Neural cell (in vitro differentiated cells): ENCODE data around the gene PCDHGA12. TPM values are rescaled to one million over a fixed set of nuclear protein-coding genes. Genes with fewer than 3 reads are reported as not detected.

Experiments
- H2AFZ ChIP-seq: fragments of 200-600, 300-800 bp; sonication (generic), shearing (Covaris generic); 2 replicates; pipeline ENCODE4 v1.6.0; 2014; ENCODE audit warnings: low read depth, mild to moderate bottlenecking, antibody characterized with exemption, low read length, moderate library complexity
- H3F3A ChIP-seq: fragments of 200-600 bp; shearing (Covaris generic); 2 replicates; pipeline ENCODE4 v1.6.1; 2016; ENCODE audit warnings: mild to moderate bottlenecking, moderate library complexity, mixed read lengths, antibody characterized with exemption, low read length; ENCODE audit not compliant: insufficient read depth, poor library complexity, severe bottlenecking
- H3K27ac ChIP-seq: fragments of 200-600, 300-800 bp; sonication (generic), shearing (Covaris generic); 2 replicates; pipeline ENCODE4 v1.5.1; 2014; ENCODE audit warnings: mild to moderate bottlenecking, low read length, moderate library complexity
- H3K27me3 ChIP-seq: fragments of 300-800, 200-600 bp; sonication (generic), shearing (Covaris generic); 2 replicates; pipeline ENCODE4 v1.6.0; 2014; ENCODE audit warnings: mild to moderate bottlenecking, low read depth, low read length, moderate library complexity; ENCODE audit not compliant: insufficient read depth
- H3K36me3 ChIP-seq: fragments of 300-800, 200-600 bp; sonication (generic), shearing (Covaris generic); 2 replicates; pipeline ENCODE4 v1.5.1; 2014; ENCODE audit warnings: mild to moderate bottlenecking, antibody characterized with exemption, low read length, moderate library complexity; ENCODE audit not compliant: insufficient read depth
- H3K4me2 ChIP-seq: fragments of 300-800, 200-600 bp; sonication (generic), shearing (Covaris generic); 2 replicates; pipeline ENCODE4 v1.6.0; 2014; ENCODE audit warnings: mild to moderate bottlenecking, low read length
- H3K4me3 ChIP-seq: fragments of 300-800, 200-600 bp; sonication (generic), shearing (Covaris generic); 2 replicates; pipeline ENCODE4 v1.5.1; 2014; ENCODE audit warnings: mild to moderate bottlenecking, low read length, moderate library complexity
- H3K79me2 ChIP-seq: fragments of 200-600 bp; shearing (Covaris generic); replicated peaks from 2 replicates; pipeline ENCODE4 v1.6.0; 2014; ENCODE audit warnings: mild to moderate bottlenecking, low read length, moderate library complexity; ENCODE audit not compliant: insufficient read depth
- H3K9ac ChIP-seq: fragments of 300-800, 200-600 bp; sonication (generic), shearing (Covaris generic); 2 replicates; pipeline ENCODE4 v1.6.1; 2016; ENCODE audit warnings: mild to moderate bottlenecking, low read length, mixed read lengths
- H3K9me2 ChIP-seq: fragments of 200-600 bp; shearing (Covaris generic); 2 replicates; pipeline ENCODE4 v1.6.1; 2016; ENCODE audit warnings: mild to moderate bottlenecking, low read length, mixed read lengths; ENCODE audit not compliant: insufficient read depth
- H3K9me3 ChIP-seq: fragments of 200-600, 300-800 bp; sonication (generic), shearing (Covaris generic); 2 replicates; pipeline ENCODE4 v1.6.1; 2016; ENCODE audit warnings: mild to moderate bottlenecking, mixed run types, low read length, moderate library complexity, mixed read lengths
- H4K20me1 ChIP-seq: fragments of 200-600 bp; shearing (Covaris generic); 2 replicates; pipeline ENCODE4 v1.6.1; 2016; ENCODE audit warnings: mild to moderate bottlenecking, mixed run types; ENCODE audit not compliant: insufficient read depth
- CTCF ChIP-seq: fragments of 450-650 bp; IDR thresholded peaks from 2 replicates; pipeline ENCODE4 v1.5.1; 2014; ENCODE audit warnings: antibody characterized with exemption, mild to moderate bottlenecking, moderate library complexity; ENCODE audit not compliant: poor library complexity, severe bottlenecking
- EP300 ChIP-seq: fragments of 450-650 bp; conservative IDR thresholded peaks from 2 replicates; pipeline ENCODE4 v1.6.1; 2014; ENCODE audit warnings: antibody characterized with exemption, mild to moderate bottlenecking, moderate library complexity; ENCODE audit not compliant: poor library complexity, severe bottlenecking
- MXI1 ChIP-seq: fragments of 450-650 bp; conservative IDR thresholded peaks from 2 replicates; pipeline ENCODE4 v1.6.1; 2014; ENCODE audit warnings: antibody characterized with exemption, mild to moderate bottlenecking; ENCODE audit not compliant: poor library complexity, severe bottlenecking
- POLR2AphosphoS5 ChIP-seq: IDR thresholded peaks from 2 replicates; pipeline ENCODE4 v1.6.1; 2012
- RAD21 ChIP-seq: fragments of 450-650 bp; conservative IDR thresholded peaks from 2 replicates; pipeline ENCODE4 v1.6.1; 2014; ENCODE audit warnings: antibody characterized with exemption, mild to moderate bottlenecking, moderate library complexity
- REST ChIP-seq: IDR thresholded peaks from 2 replicates; pipeline ENCODE4 v1.6.1; 2012; ENCODE audit warnings: borderline replicate concordance
- SMC3 ChIP-seq: fragments of 450-650 bp; conservative IDR thresholded peaks from 2 replicates; pipeline ENCODE4 v1.6.1; 2014; ENCODE audit warnings: antibody characterized with exemption, mild to moderate bottlenecking, moderate library complexity; ENCODE audit not compliant: poor library complexity
- TAF1 ChIP-seq: IDR thresholded peaks from 2 replicates; pipeline ENCODE4 v1.6.1; 2012; ENCODE audit warnings: low read depth
- polyA plus RNA-seq: library from polyadenylated mRNA; depleted of rRNA; stranded (reverse); fragments of >200 nt; gene quantifications from 2 replicates; pipeline ENCODE4 v1.2.3, GENCODE V29; 2014

PCDHGA12 gene
- polyA plus RNA-seq, 1 donor from 2014 or later, result 0.11 TPM

GRCh38 chr5:141441571-141442170, 11.4 kb downstream of the PCDHGA12 start:
- H3K36me3 ChIP-seq, result peaks cover 18% of the 10 kb centered on the region

GRCh38 chr5:141465351-141465750, 35.0 kb downstream of the PCDHGA12 start:
- Histone ChIP-seq H3K4me2 (no peak overlapping the region), H2AFZ (no peak overlapping the region), H3K9ac (no peak overlapping the region), H3K27ac (no peak overlapping the region), H3K4me3 (no peak overlapping the region), H3K79me2 (peaks cover 13% of the 10 kb centered on the region), H3K36me3 (no peaks in the 10 kb centered on the region), H3F3A (no peaks in the 10 kb centered on the region), H3K9me3 (no peaks in the 10 kb centered on the region), H3K9me2 (no peaks in the 10 kb centered on the region), H4K20me1 (no peaks in the 10 kb centered on the region), H3K27me3 (no peaks in the 10 kb centered on the region)
- TF ChIP-seq SMC3, result no peak
- TF ChIP-seq CTCF, result no peak
- no peak for TF ChIP-seq EP300

More at GRCh38 chr5:141441571-141442170, 11.4 kb downstream of the PCDHGA12 start:
- H3K27ac ChIP-seq, result no peak overlapping the region
- peaks cover 37% of the 10 kb centered on the region for H3K79me2 ChIP-seq
- H2AFZ ChIP-seq, result no peak overlapping the region
- H3K27me3 ChIP-seq, result no peaks in the 10 kb centered on the region
- H3K4me2 ChIP-seq, result no peak overlapping the region
- peaks cover 39% of the 10 kb centered on the region for H3K9me3 ChIP-seq
- no peak overlapping the region for H3K9ac ChIP-seq
- H3K4me3 ChIP-seq, result no peak overlapping the region
- TF ChIP-seq SMC3 (no peak), CTCF (no peak), POLR2AphosphoS5 (no peak), RAD21 (no peak), EP300 (no peak), REST (no peak), MXI1 (no peak), TAF1 (no peak)
- H4K20me1 ChIP-seq, result no peaks in the 10 kb centered on the region
- H3F3A ChIP-seq, result no peaks in the 10 kb centered on the region
- H3K9me2 ChIP-seq, result no peaks in the 10 kb centered on the region
